ENCODE measurements around the gene CCDC63.

Gene CCDC63

GRCh38 chr12:110906985-110907384, 60.2 kb downstream of the CCDC63 start:
- DNase-seq: no peak
- peaks cover 0 to 3% (median under 1%) of the 10 kb centered on the region in 4 experiments for H3K4me1 ChIP-seq (ENCODE audit: control extremely low read depth in 1 of 4, control insufficient read depth in 4 of 4, insufficient read depth in 4 of 4, low read length in 3 of 4)
- POLR2A ChIA-PET: no interaction called here
- no peak overlapping the region for H3K4me3 ChIP-seq (ENCODE audit: control insufficient read depth in 1 of 7, extremely low read depth in 1 of 7, insufficient read depth in 4 of 7, low read depth in 2 of 7, low read length in 6 of 7)
- H3K27ac ChIP-seq (ENCODE audit: insufficient read depth in 1 of 2, low read depth in 1 of 2, low read length in 2 of 2, poor library complexity in 1 of 2, severe bottlenecking in 2 of 2): no peak overlapping the region
- H3K9me3 ChIP-seq (ENCODE audit: control extremely low read depth in 1 of 5, control insufficient read depth in 4 of 5, insufficient read depth in 2 of 5, low read depth in 1 of 5, low read length in 4 of 5): no peaks in the 10 kb centered on the region
- H3K27me3 ChIP-seq (replicated peaks in 2 of 5; ENCODE audit: control insufficient read depth in 4 of 5, insufficient read depth in 5 of 5, low read length in 4 of 5): no peaks in the 10 kb centered on the region
- no peaks in the 10 kb centered on the region for H3K36me3 ChIP-seq (ENCODE audit: control insufficient read depth in 4 of 4, insufficient read depth in 4 of 4, low read length in 3 of 4)
- CTCF ChIA-PET: no interaction called here
- 91% methylated on average over 4 of the region's 4 CpGs for WGBS (ENCODE audit: insufficient coverage)

- WGBS (ENCODE audit: insufficient coverage): 89% methylated on average over 8 of the region's 8 CpGs
- Histone ChIP-seq H3K27me3 (replicated peaks in 2 of 5; ENCODE audit: control insufficient read depth in 4 of 5, insufficient read depth in 5 of 5, low read length in 4 of 5) (no peaks in the 10 kb centered on the region), H3K4me3 (ENCODE audit: control insufficient read depth in 1 of 7, extremely low read depth in 1 of 7, insufficient read depth in 4 of 7, low read depth in 2 of 7, low read length in 6 of 7) (no peak overlapping the region), H3K36me3 (ENCODE audit: control insufficient read depth in 4 of 4, insufficient read depth in 4 of 4, low read length in 3 of 4) (no peaks in the 10 kb centered on the region), H3K4me1 (ENCODE audit: control extremely low read depth in 1 of 4, control insufficient read depth in 4 of 4, insufficient read depth in 4 of 4, low read length in 3 of 4) (peaks cover 0 to 3% (median under 1%) of the 10 kb centered on the region in 4 experiments), H3K9me3 (ENCODE audit: control extremely low read depth in 1 of 5, control insufficient read depth in 4 of 5, insufficient read depth in 2 of 5, low read depth in 1 of 5, low read length in 4 of 5) (no peaks in the 10 kb centered on the region), H3K27ac (ENCODE audit: insufficient read depth in 1 of 2, low read depth in 1 of 2, low read length in 2 of 2, poor library complexity in 1 of 2, severe bottlenecking in 2 of 2) (no peak overlapping the region)
- POLR2A ChIA-PET: no interaction called here
- CTCF ChIA-PET: no interaction called here
- DNase-seq: no peak
These were observed 60.8 kb downstream of the CCDC63 start for GRCh38 chr12:110907583-110907982.

- Histone ChIP-seq H3K36me3 (ENCODE audit: control insufficient read depth in 4 of 4, insufficient read depth in 4 of 4, low read length in 3 of 4) (no peaks in the 10 kb centered on the region), H3K4me1 (ENCODE audit: control extremely low read depth in 1 of 4, control insufficient read depth in 4 of 4, insufficient read depth in 4 of 4, low read length in 3 of 4) (peaks cover 0 to 3% (median under 1%) of the 10 kb centered on the region in 4 experiments), H3K27ac (ENCODE audit: insufficient read depth in 1 of 2, low read depth in 1 of 2, low read length in 2 of 2, poor library complexity in 1 of 2, severe bottlenecking in 2 of 2) (no peak overlapping the region), H3K27me3 (replicated peaks in 2 of 5; ENCODE audit: control insufficient read depth in 4 of 5, insufficient read depth in 5 of 5, low read length in 4 of 5) (no peaks in the 10 kb centered on the region), H3K9me3 (ENCODE audit: control extremely low read depth in 1 of 5, control insufficient read depth in 4 of 5, insufficient read depth in 2 of 5, low read depth in 1 of 5, low read length in 4 of 5) (no peaks in the 10 kb centered on the region), H3K4me3 (ENCODE audit: control insufficient read depth in 1 of 7, extremely low read depth in 1 of 7, insufficient read depth in 4 of 7, low read depth in 2 of 7, low read length in 6 of 7) (no peak overlapping the region)
- DNase-seq: no peak
- 94% methylated on average over 12 of the region's 14 CpGs for WGBS (ENCODE audit: insufficient coverage)
- POLR2A ChIA-PET: interaction anchor here (0.6 kb wide), 1 partner anchor 71 kb away, joined by 4 read pairs; no protein-coding TSS in a partner anchor
- CTCF ChIA-PET: no interaction called here
These were observed 61.8 kb downstream of the CCDC63 start for GRCh38 chr12:110908377-110909152.

- DNase-seq: no peak
- ChIA-PET CTCF (interaction anchor here (0.6 to 1.3 kb wide), 3 partner anchors 16 to 402 kb away, joined by 4 to 5 read pairs (median 4); no protein-coding TSS in a partner anchor), POLR2A (no interaction called here)
- no peaks in the 10 kb centered on the region for H3K36me3 ChIP-seq (ENCODE audit: control insufficient read depth in 4 of 4, insufficient read depth in 4 of 4, low read length in 3 of 4)
- H3K27me3 ChIP-seq (replicated peaks in 2 of 5; ENCODE audit: control insufficient read depth in 4 of 5, insufficient read depth in 5 of 5, low read length in 4 of 5): no peaks in the 10 kb centered on the region
- H3K4me3 ChIP-seq (ENCODE audit: control insufficient read depth in 1 of 7, extremely low read depth in 1 of 7, insufficient read depth in 4 of 7, low read depth in 2 of 7, low read length in 6 of 7): no peak overlapping the region
- H3K4me1 ChIP-seq (ENCODE audit: control extremely low read depth in 1 of 4, control insufficient read depth in 4 of 4, insufficient read depth in 4 of 4, low read length in 3 of 4): no peaks in the 10 kb centered on the region
- no peaks in the 10 kb centered on the region for H3K9me3 ChIP-seq (ENCODE audit: control extremely low read depth in 1 of 5, control insufficient read depth in 4 of 5, insufficient read depth in 2 of 5, low read depth in 1 of 5, low read length in 4 of 5)
- no peak overlapping the region for H3K27ac ChIP-seq (ENCODE audit: insufficient read depth in 1 of 2, low read depth in 1 of 2, low read length in 2 of 2, poor library complexity in 1 of 2, severe bottlenecking in 2 of 2)
- WGBS (ENCODE audit: insufficient coverage): 91% methylated on average over 6 of the region's 6 CpGs
These were observed 65.5 kb downstream of the CCDC63 start for GRCh38 chr12:110912263-110912662.

GRCh38 chr12:110913119-110914056, 66.6 kb downstream of the CCDC63 start:
- no peaks in the 10 kb centered on the region for H3K4me1 ChIP-seq (ENCODE audit: control extremely low read depth in 1 of 4, control insufficient read depth in 4 of 4, insufficient read depth in 4 of 4, low read length in 3 of 4)
- ChIA-PET POLR2A (no interaction called here), CTCF (interaction anchor here (1.3 kb wide), 1 partner anchor 24 kb away, joined by 5 read pairs; no protein-coding TSS in a partner anchor)
- H3K27ac ChIP-seq (ENCODE audit: insufficient read depth in 1 of 2, low read depth in 1 of 2, low read length in 2 of 2, poor library complexity in 1 of 2, severe bottlenecking in 2 of 2): no peak overlapping the region
- no peak overlapping the region for H3K4me3 ChIP-seq (ENCODE audit: control insufficient read depth in 1 of 7, extremely low read depth in 1 of 7, insufficient read depth in 4 of 7, low read depth in 2 of 7, low read length in 6 of 7)
- whole genome bisulfite sequencing (ENCODE audit: insufficient coverage): 93% methylated on average over 9 of the region's 14 CpGs
- peak in 2 of 3 donors; percentile 33 to 61 for DNase-seq
- peaks cover 0 to 2% (median 0%) of the 10 kb centered on the region in 5 experiments for H3K27me3 ChIP-seq (replicated peaks in 2 of 5; ENCODE audit: control insufficient read depth in 4 of 5, insufficient read depth in 5 of 5, low read length in 4 of 5)
- H3K9me3 ChIP-seq (ENCODE audit: control extremely low read depth in 1 of 5, control insufficient read depth in 4 of 5, insufficient read depth in 2 of 5, low read depth in 1 of 5, low read length in 4 of 5): no peaks in the 10 kb centered on the region
- H3K36me3 ChIP-seq (ENCODE audit: control insufficient read depth in 4 of 4, insufficient read depth in 4 of 4, low read length in 3 of 4): no peaks in the 10 kb centered on the region

GRCh38 chr12:110916295-110916875, 69.6 kb downstream of the CCDC63 start:
- peaks cover 0 to 6% (median 0%) of the 10 kb centered on the region in 5 experiments for H3K27me3 ChIP-seq (replicated peaks in 2 of 5; ENCODE audit: control insufficient read depth in 4 of 5, insufficient read depth in 5 of 5, low read length in 4 of 5)
- H3K27ac ChIP-seq (ENCODE audit: insufficient read depth in 1 of 2, low read depth in 1 of 2, low read length in 2 of 2, poor library complexity in 1 of 2, severe bottlenecking in 2 of 2): no peak overlapping the region
- no peaks in the 10 kb centered on the region for H3K9me3 ChIP-seq (ENCODE audit: control extremely low read depth in 1 of 5, control insufficient read depth in 4 of 5, insufficient read depth in 2 of 5, low read depth in 1 of 5, low read length in 4 of 5)
- WGBS (ENCODE audit: insufficient coverage): 100% methylated on average over 1 of the region's 3 CpGs
- no peak overlapping the region for H3K4me3 ChIP-seq (ENCODE audit: control insufficient read depth in 1 of 7, extremely low read depth in 1 of 7, insufficient read depth in 4 of 7, low read depth in 2 of 7, low read length in 6 of 7)
- H3K36me3 ChIP-seq (ENCODE audit: control insufficient read depth in 4 of 4, insufficient read depth in 4 of 4, low read length in 3 of 4): no peaks in the 10 kb centered on the region
- ChIA-PET POLR2A (no interaction called here), CTCF (no interaction called here)
- no peaks in the 10 kb centered on the region for H3K4me1 ChIP-seq (ENCODE audit: control extremely low read depth in 1 of 4, control insufficient read depth in 4 of 4, insufficient read depth in 4 of 4, low read length in 3 of 4)
- no peak for DNase-seq
